ENCODE results near the gene CAMK1D.

DNA sequence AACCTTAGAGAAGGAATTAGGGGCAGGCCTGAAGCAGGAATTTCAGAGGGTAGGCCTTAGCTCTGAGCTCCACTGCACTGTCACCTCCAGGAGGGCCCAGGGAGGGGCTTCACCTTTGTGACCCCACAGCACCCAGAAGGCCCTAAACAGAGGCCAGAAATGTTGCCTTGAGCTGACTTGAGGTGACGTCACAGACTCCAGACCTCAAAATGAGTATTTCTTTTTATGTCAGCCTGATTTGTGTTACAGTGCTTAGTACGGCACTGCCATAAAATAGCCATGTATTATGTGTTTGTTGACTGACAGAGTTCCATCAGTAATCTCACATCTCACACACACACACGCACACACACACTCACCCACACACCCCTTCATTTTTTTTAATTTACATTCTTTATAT lies 440.9 kb downstream of the CAMK1D start:
- TF ChIP-seq ISL1 (CRISPR knock-in tag; IDR thresholded peaks at IDR 0.05) (no peak), OSR1 (CRISPR knock-in tag; IDR thresholded peaks at IDR 0.05) (no peak), SNAI2 (CRISPR knock-in tag; IDR thresholded peaks at IDR 0.05) (no peak), RARB (CRISPR knock-in tag; IDR thresholded peaks at IDR 0.05) (no peak)
- TF ChIP-seq, protein P1, sequence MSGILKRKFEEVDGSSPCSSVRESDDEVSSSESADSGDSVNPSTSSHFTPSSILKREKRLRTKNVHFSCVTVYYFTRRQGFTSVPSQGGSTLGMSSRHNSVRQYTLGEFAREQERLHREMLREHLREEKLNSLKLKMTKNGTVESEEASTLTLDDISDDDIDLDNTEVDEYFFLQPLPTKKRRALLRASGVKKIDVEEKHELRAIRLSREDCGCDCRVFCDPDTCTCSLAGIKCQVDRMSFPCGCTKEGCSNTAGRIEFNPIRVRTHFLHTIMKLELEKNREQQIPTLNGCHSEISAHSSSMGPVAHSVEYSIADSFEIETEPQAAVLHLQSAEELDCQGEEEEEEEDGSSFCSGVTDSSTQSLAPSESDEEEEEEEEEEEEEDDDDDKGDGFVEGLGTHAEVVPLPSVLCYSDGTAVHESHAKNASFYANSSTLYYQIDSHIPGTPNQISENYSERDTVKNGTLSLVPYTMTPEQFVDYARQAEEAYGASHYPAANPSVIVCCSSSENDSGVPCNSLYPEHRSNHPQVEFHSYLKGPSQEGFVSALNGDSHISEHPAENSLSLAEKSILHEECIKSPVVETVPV (CRISPR knock-in tag; IDR thresholded peaks at IDR 0.05), result no peak
- TF ChIP-seq, protein P2, sequence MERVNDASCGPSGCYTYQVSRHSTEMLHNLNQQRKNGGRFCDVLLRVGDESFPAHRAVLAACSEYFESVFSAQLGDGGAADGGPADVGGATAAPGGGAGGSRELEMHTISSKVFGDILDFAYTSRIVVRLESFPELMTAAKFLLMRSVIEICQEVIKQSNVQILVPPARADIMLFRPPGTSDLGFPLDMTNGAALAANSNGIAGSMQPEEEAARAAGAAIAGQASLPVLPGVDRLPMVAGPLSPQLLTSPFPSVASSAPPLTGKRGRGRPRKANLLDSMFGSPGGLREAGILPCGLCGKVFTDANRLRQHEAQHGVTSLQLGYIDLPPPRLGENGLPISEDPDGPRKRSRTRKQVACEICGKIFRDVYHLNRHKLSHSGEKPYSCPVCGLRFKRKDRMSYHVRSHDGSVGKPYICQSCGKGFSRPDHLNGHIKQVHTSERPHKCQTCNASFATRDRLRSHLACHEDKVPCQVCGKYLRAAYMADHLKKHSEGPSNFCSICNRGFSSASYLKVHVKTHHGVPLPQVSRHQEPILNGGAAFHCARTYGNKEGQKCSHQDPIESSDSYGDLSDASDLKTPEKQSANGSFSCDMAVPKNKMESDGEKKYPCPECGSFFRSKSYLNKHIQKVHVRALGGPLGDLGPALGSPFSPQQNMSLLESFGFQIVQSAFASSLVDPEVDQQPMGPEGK (CRISPR knock-in tag; IDR thresholded peaks at IDR 0.05; ENCODE audit: borderline replicate concordance), result no peak

Measured in SK-N-SH treated with all-trans-retinoic acid at 6 μM for 48 hours (cell line).